Mucosa of stomach (tissue), 1 donor: ENCODE data around the gene AHSP.

Experiments
- H3K27me3 ChIP-seq: one replicate; pipeline ENCODE4 v1.7.0; 2013; ENCODE audit warnings: mild to moderate bottlenecking, low read length; ENCODE audit not compliant: control insufficient read depth, insufficient read depth
- H3K36me3 ChIP-seq: one replicate; pipeline ENCODE4 v1.7.0; 2013; ENCODE audit warnings: low read length; ENCODE audit not compliant: control insufficient read depth, insufficient read depth
- H3K4me1 ChIP-seq: one replicate; pipeline ENCODE4 v1.7.0; 2013; ENCODE audit warnings: mild to moderate bottlenecking, low read length; ENCODE audit not compliant: control insufficient read depth, insufficient read depth
- H3K4me3 ChIP-seq: one replicate; pipeline ENCODE4 v1.7.0; 2013; ENCODE audit warnings: low read length
- H3K9ac ChIP-seq: one replicate; pipeline ENCODE4 v1.7.0; 2013; ENCODE audit warnings: mild to moderate bottlenecking, low read length, moderate library complexity
- H3K9me3 ChIP-seq: one replicate; pipeline ENCODE4 v1.7.0; 2013; ENCODE audit warnings: mild to moderate bottlenecking, low read length, moderate library complexity; ENCODE audit not compliant: control insufficient read depth
- donor health status: Pancreatic carcinoma.

Gene AHSP

DNA sequence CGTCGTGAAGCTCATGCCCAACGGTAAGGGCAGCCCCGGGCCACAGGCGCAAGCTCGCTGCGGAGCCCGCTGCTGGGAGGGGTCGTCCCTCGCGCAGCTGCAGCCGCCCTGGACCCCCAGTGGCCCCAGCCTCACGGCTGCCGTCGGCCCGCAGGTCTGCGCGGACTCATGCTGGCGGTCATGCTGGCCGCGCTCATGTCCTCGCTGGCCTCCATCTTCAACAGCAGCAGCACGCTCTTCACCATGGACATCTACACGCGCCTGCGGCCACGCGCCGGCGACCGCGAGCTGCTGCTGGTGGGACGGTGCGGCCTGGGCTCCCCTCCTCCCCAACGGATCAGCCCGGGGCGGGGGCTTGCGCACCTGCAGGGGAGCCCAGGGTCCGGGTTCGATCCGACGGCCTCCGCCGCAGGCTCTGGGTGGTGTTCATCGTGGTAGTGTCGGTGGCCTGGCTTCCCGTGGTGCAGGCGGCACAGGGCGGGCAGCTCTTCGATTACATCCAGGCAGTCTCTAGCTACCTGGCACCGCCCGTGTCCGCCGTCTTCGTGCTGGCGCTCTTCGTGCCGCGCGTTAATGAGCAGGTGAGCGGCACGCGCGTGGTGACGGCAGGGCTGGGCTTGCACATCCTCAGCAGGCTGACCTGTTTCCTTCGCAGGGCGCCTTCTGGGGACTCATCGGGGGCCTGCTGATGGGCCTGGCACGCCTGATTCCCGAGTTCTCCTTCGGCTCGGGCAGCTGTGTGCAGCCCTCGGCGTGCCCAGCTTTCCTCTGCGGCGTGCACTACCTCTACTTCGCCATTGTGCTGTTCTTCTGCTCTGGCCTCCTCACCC is 39.0 kb upstream of the AHSP start:
- Histone ChIP-seq H3K27me3 (peaks cover 21% of the 10 kb centered on the region), H3K4me1 (peaks cover 21% of the 10 kb centered on the region), H3K9ac (no peak overlapping the region)

GRCh38 chr16:31489298-31489564 is 38.5 kb upstream of the AHSP start:
- no peaks in the 10 kb centered on the region for H3K9me3 ChIP-seq
- peaks cover 21% of the 10 kb centered on the region for H3K27me3 ChIP-seq
- H3K4me1 ChIP-seq = peaks cover 21% of the 10 kb centered on the region
- no peak overlapping the region for H3K4me3 ChIP-seq
- H3K9ac ChIP-seq = no peak overlapping the region
- peaks cover 10% of the 10 kb centered on the region for H3K36me3 ChIP-seq

More for the DNA sequence above, 39.0 kb upstream of the AHSP start:
- H3K9me3 ChIP-seq = no peaks in the 10 kb centered on the region
- H3K36me3 ChIP-seq = peaks cover 10% of the 10 kb centered on the region
- H3K4me3 ChIP-seq = peak overlapping the region; percentile 23

DNA sequence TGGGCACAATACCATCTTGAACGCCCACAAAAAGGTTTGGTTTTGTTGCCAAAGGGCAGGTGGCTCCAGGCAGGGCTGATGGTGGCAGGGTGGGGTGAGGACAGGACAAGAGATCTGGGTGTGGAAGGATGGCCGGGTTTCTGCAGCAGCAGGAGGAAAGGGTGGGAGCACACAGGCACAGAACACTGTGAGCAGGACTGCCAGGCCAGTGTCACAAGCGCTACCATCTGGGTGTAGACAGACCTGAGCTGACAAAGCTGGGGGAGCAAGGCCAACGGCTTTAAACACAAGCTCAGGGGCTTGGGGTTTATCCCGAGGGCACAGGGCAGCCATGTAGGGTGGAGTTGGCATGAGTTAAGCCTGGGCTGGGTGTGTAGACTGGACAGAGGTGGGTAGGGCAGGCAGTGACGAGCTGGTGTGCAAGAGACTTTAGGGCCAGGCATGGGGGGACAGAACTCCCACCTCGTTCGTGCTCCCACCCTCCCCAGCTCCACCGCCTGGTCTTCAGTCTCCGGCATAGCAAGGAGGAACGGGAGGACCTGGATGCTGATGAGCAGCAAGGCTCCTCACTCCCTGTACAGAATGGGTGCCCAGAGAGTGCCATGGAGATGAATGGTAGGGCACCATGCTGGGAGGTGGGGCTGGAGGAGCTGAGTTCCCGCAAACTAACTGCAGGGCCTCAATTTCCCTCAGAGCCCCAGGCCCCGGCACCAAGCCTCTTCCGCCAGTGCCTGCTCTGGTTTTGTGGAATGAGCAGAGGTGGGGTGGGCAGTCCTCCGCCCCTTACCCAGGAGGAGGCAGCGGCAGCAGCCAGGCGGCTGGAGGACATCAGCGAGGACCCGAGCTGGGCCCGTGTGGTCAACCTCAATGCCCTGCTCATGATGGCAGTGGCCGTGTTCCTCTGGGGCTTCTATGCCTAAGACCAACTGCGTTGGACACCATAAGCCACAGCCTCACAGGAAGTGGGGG is 37.8 kb upstream of the AHSP start:
- no peak overlapping the region for H3K9ac ChIP-seq
- peaks cover 21% of the 10 kb centered on the region for H3K27me3 ChIP-seq
- no peaks in the 10 kb centered on the region for H3K9me3 ChIP-seq
- no peak overlapping the region for H3K4me3 ChIP-seq
- peaks cover 14% of the 10 kb centered on the region for H3K4me1 ChIP-seq
- peaks cover 10% of the 10 kb centered on the region for H3K36me3 ChIP-seq

- Histone ChIP-seq H3K36me3 (peaks cover 10% of the 10 kb centered on the region), H3K9ac (no peak overlapping the region), H3K4me3 (no peak overlapping the region), H3K4me1 (peaks cover 12% of the 10 kb centered on the region), H3K27me3 (peaks cover 13% of the 10 kb centered on the region), H3K9me3 (no peaks in the 10 kb centered on the region)
Observed at GRCh38 chr16:31491778-31492418, 35.8 kb upstream of the AHSP start.

DNA sequence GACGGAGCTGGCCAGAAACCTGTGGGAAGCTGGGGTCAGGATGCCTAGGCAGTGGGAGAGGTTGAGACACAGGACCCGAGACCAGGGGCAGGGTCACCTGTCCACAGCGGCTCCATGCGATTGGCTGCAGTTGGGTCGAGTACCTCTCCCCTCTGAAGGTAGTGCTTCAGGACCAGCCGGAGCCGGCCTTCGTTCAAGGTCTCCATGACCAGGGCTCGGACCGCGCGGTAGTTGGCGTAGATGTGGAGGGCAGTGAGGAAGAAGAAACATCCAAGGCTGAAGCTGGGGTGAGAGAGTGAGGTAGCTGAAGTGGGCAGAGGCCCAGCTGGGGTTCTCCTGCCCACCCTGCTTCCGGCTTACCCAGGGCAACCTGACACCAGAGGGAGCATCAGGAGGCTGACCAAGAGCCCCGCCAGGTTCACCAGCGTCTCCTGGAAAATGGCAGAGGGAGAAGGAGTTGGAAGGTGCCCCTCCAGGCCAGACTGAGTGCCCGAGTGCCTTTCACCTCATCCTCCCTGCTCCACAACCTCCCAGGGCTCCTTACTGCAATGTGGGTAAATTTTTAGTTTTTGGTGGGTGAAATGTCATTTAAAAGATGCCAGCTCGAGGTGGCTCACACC is 34.1 kb upstream of the AHSP start:
- H3K36me3 ChIP-seq = peaks cover 20% of the 10 kb centered on the region
- no peak overlapping the region for H3K9ac ChIP-seq
- H3K4me3 ChIP-seq = no peak overlapping the region
- H3K27me3 ChIP-seq = peaks cover 3% of the 10 kb centered on the region
- H3K4me1 ChIP-seq = no peaks in the 10 kb centered on the region
- H3K9me3 ChIP-seq = no peaks in the 10 kb centered on the region

DNA sequence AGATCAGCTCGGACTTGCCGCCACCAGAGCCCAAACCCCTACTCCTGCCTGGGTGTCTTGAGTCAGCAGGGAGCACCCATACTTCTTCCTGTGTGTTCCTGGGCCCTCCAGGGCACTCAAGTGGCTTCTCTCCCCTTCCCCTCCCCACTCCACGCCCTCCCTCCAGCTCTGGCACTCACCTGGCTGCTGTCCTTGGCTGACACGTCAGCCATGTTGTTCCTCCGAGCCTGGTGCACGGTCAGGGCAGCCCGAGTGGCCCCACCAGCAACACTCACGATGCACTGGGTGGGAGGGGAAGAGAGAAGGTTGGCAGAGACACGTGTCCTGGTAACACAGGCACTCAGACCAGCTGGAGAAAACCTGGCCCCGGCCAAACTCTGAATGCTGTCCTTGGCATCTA is 31.0 kb upstream of the AHSP start:
- Histone ChIP-seq H3K36me3 (peaks cover 24% of the 10 kb centered on the region), H3K9ac (no peak overlapping the region), H3K4me1 (no peaks in the 10 kb centered on the region), H3K9me3 (no peaks in the 10 kb centered on the region), H3K27me3 (no peaks in the 10 kb centered on the region), H3K4me3 (no peak overlapping the region)

GRCh38 chr16:31498493-31498892 is 29.2 kb upstream of the AHSP start:
- Histone ChIP-seq H3K4me1 (no peaks in the 10 kb centered on the region), H3K9ac (no peak overlapping the region), H3K36me3 (peaks cover 16% of the 10 kb centered on the region)

DNA sequence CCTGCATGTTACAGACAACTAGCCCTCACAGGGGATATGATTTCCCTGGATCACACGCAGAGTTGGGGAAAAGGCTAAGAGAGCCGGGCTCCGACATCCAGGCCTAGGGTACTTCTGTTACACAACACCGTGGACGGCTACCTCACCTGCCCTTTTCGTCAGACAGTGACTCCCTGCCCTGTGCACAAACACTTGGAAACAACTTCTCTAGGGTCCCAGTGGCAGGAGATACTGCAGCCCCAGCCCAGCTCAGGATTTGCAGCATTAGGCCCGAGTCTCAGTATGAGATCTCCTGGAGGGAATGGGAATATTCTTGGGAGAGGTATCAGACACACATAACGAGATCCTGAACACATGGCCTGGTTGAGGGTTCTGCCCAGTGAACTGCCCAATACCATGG is 27.8 kb upstream of the AHSP start:
- Histone ChIP-seq H3K4me3 (no peak overlapping the region), H3K36me3 (peaks cover 15% of the 10 kb centered on the region), H3K4me1 (no peaks in the 10 kb centered on the region), H3K27me3 (no peaks in the 10 kb centered on the region), H3K9me3 (no peaks in the 10 kb centered on the region), H3K9ac (no peak overlapping the region)

More at GRCh38 chr16:31498493-31498892, 29.2 kb upstream of the AHSP start:
- Histone ChIP-seq H3K4me3 (no peak overlapping the region), H3K27me3 (no peaks in the 10 kb centered on the region), H3K9me3 (no peaks in the 10 kb centered on the region)

GRCh38 chr16:31501226-31501965 is 26.3 kb upstream of the AHSP start:
- Histone ChIP-seq H3K36me3 (peaks cover 15% of the 10 kb centered on the region), H3K4me3 (no peak overlapping the region), H3K4me1 (no peaks in the 10 kb centered on the region), H3K9ac (no peak overlapping the region), H3K9me3 (no peaks in the 10 kb centered on the region), H3K27me3 (no peaks in the 10 kb centered on the region)

DNA sequence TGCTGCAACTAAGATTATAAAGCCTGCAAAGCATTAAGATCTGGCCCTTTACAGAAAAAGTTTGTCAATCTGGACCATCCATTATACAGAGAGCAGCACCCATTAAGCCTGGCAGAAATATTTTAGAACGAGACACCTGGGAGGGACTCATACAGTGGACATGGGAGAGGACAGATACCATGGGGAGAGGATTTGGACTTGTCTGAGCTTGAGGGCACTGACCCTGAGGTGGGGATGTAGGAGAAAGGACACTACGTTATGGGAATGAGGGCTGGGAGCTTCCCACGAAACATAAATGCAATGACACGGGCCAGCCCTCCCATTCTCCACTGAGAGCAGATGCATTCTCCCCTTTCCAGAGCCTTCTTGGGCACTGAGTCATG is 25.7 kb upstream of the AHSP start:
- Histone ChIP-seq H3K9me3 (no peaks in the 10 kb centered on the region), H3K9ac (no peak overlapping the region), H3K4me1 (no peaks in the 10 kb centered on the region), H3K27me3 (no peaks in the 10 kb centered on the region), H3K36me3 (peaks cover 15% of the 10 kb centered on the region), H3K4me3 (no peak overlapping the region)

DNA sequence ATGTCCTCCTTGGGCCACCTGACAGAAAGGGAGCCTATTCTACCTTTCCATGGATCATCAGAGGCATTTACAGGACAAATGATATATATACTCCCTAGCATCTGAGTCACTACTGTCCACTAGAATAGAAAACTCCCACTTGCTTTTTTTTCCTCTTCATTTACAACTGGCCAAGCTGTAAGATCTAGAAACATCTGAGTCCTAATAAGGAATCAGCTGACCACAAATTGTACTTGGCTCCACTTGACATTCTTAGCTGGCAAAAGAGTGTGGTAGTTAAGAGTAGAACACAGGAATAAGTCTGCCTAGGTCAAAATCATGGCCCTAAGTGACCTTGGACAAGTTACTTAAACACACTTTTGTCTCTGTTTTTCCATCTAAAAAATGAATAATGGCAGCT is 24.7 kb upstream of the AHSP start:
- no peak overlapping the region for H3K9ac ChIP-seq
- H3K36me3 ChIP-seq = peaks cover 11% of the 10 kb centered on the region
- no peak overlapping the region for H3K4me3 ChIP-seq
- H3K27me3 ChIP-seq = no peaks in the 10 kb centered on the region
- no peaks in the 10 kb centered on the region for H3K9me3 ChIP-seq
- H3K4me1 ChIP-seq = peaks cover 5% of the 10 kb centered on the region
